Right lobe of liver (tissue), 5 donors: Measurements from ENCODE around the gene GNAI2. TPM values are rescaled to one million over a fixed set of nuclear protein-coding genes. Genes with fewer than 3 reads are reported as not detected.

ENCODE experiments used
- microRNA-seq, 2 donors: library from miRNA; unstranded; fragments of <30 nt; microRNA quantifications; one replicate each; pipeline ENCODE4, GENCODE V29; 2019 to 2020
- small RNA-seq, 2 experiments: library from RNA; depleted of rRNA; stranded (forward); fragments of <200 nt; gene quantifications; one replicate each; pipeline ENCODE3, GENCODE V24; 2016
- total RNA-seq, 6 experiments: library from RNA; depleted of rRNA in 2 of 6; stranded (reverse); fragments of >200 nt in 2 of 6; fragmentation: NEBNext Ultra II Directional in 3 of 6; extraction: Animal tissue kit (Norgen Biotek cat#: 25700) in 3 of 6; gene quantifications; one replicate each; pipeline versions ENCODE4 v1.1.0 to v1.2.4, GENCODE V29; 2016 to 2023
- donor health status: DM: no; HTN: no; CAD: no.
- donor health status: DM: no; HTN: no; CAD: no.
- donor health status: DM: no; HTN: yes; CAD: no.
- donor health status: DM: no; HTN: yes; CAD: no.

The GNAI2 gene
- total RNA-seq, 6 experiments from 2014 or later: 73.3 to 125 (median 98.7) TPM

Small RNAs within 50 kb of the gene (microRNA-seq; reads per million reads assigned to microRNA genes)
- 0 reads per million in 2 donors for gene MIR5787

Small RNAs within 50 kb of the gene (small RNA-seq; reads per million reads assigned to genes)
- gene MIR5787: 0 reads per million in 2 experiments

Other genes starting within 250 kb of the GNAI2 start
- gene RBM5, start 147.3 kb upstream of the GNAI2 start, total RNA-seq: 10 to 100 TPM; 42.1 to 62.4 (median 46.4) TPM
- gene SEMA3F, start 80.9 kb upstream of the GNAI2 start, total RNA-seq: 1 to 10 TPM; 1.2 to 5.9 (median 4.2) TPM
- gene GNAT1, start 44.6 kb upstream of the GNAI2 start, total RNA-seq: under 1 TPM in 1 of 6 experiments, not detected in 5; 0.07 TPM
- 100 to 1,000 TPM in 4 of 6 experiments, 10 to 100 TPM in 2; 77.7 to 311 (median 190) TPM for gene SLC38A3, start 30.9 kb upstream of the GNAI2 start, total RNA-seq
- gene SEMA3B, start 32.9 kb downstream of the GNAI2 start, total RNA-seq: 1 to 10 TPM; 1.7 to 4.5 (median 2.6) TPM
- not detected for gene LSMEM2, start 42.9 kb downstream of the GNAI2 start, total RNA-seq
- 10 to 100 TPM; 40.8 to 71.0 (median 56.3) TPM for gene IFRD2, start 56.2 kb downstream of the GNAI2 start, total RNA-seq
- 1 to 10 TPM; 1.8 to 7.5 (median 3.1) TPM for gene HYAL3, start 63.2 kb downstream of the GNAI2 start, total RNA-seq
- gene NAA80, start 63.2 kb downstream of the GNAI2 start, total RNA-seq: 1 to 10 TPM; 2.5 to 6.2 (median 3.5) TPM
- 100 to 1,000 TPM in 4 of 6 experiments, 10 to 100 TPM in 2; 90.6 to 157 (median 136) TPM for gene HYAL1, start 67.4 kb downstream of the GNAI2 start, total RNA-seq
- gene HYAL2, start 86.5 kb downstream of the GNAI2 start, total RNA-seq: 10 to 100 TPM; 13.0 to 41.6 (median 21.2) TPM
- 10 to 100 TPM in 5 of 6 experiments, 1 to 10 TPM in 1; 9.7 to 36.9 (median 12.5) TPM for gene TUSC2, start 92.0 kb downstream of the GNAI2 start, total RNA-seq
- 10 to 100 TPM in 3 of 6 experiments, 1 to 10 TPM in 3; 5.2 to 17.8 (median 9.1) TPM for gene RASSF1, start 104.6 kb downstream of the GNAI2 start, total RNA-seq
- under 1 TPM; 0.25 to 0.70 (median 0.46) TPM for gene ZMYND10, start 109.5 kb downstream of the GNAI2 start, total RNA-seq
- gene NPRL2, start 114.6 kb downstream of the GNAI2 start, total RNA-seq: 10 to 100 TPM; 10.6 to 18.3 (median 14.4) TPM
- gene CYB561D2, start 114.7 kb downstream of the GNAI2 start, total RNA-seq: 10 to 100 TPM; 14.3 to 29.4 (median 20.7) TPM
- 10 to 100 TPM; 15.0 to 30.9 (median 19.2) TPM for gene TMEM115, start 123.3 kb downstream of the GNAI2 start, total RNA-seq